ENCODE measurements around the gene EFNA3.

EFNA3 gene

GRCh38 chr1:155053531-155054105, 25.0 kb upstream of the EFNA3 start:
- H3K79me2 ChIP-seq (ENCODE audit: insufficient read depth, low read length), result no peaks in the 10 kb centered on the region
- no peaks in the 10 kb centered on the region for H3K9me3 ChIP-seq (ENCODE audit: insufficient read depth, low read length)
- no peaks in the 10 kb centered on the region for H3K9me2 ChIP-seq (replicated peaks; ENCODE audit: insufficient read depth, low read length)
- no peaks in the 10 kb centered on the region for H3K36me3 ChIP-seq (ENCODE audit: low read length)
- no peaks in the 10 kb centered on the region for H3K27me3 ChIP-seq (ENCODE audit: low read length)
- H3K27ac ChIP-seq (ENCODE audit: low read depth, low read length), result no peak overlapping the region
- H4K20me1 ChIP-seq (ENCODE audit: low read depth, low read length), result no peaks in the 10 kb centered on the region; the same call in 1 of the 2 replicates
- no peak overlapping the region for H2AFZ ChIP-seq (ENCODE audit: low read depth, low read length, severe bottlenecking)
- no peak overlapping the region for H3K4me2 ChIP-seq (ENCODE audit: low read depth, low read length, poor library complexity, severe bottlenecking)
- no peak for TF ChIP-seq EZH2phosphoT487 (conservative IDR thresholded peaks at IDR 0.05; ENCODE audit: low read length)
- TF ChIP-seq, protein P1, sequence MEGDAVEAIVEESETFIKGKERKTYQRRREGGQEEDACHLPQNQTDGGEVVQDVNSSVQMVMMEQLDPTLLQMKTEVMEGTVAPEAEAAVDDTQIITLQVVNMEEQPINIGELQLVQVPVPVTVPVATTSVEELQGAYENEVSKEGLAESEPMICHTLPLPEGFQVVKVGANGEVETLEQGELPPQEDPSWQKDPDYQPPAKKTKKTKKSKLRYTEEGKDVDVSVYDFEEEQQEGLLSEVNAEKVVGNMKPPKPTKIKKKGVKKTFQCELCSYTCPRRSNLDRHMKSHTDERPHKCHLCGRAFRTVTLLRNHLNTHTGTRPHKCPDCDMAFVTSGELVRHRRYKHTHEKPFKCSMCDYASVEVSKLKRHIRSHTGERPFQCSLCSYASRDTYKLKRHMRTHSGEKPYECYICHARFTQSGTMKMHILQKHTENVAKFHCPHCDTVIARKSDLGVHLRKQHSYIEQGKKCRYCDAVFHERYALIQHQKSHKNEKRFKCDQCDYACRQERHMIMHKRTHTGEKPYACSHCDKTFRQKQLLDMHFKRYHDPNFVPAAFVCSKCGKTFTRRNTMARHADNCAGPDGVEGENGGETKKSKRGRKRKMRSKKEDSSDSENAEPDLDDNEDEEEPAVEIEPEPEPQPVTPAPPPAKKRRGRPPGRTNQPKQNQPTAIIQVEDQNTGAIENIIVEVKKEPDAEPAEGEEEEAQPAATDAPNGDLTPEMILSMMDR (IDR thresholded peaks at IDR 0.05; ENCODE audit: insufficient read depth, low read length, poor library complexity, severe bottlenecking), result no peak
- H3K9ac ChIP-seq (ENCODE audit: low read length), result no peak overlapping the region
- H3K4me3 ChIP-seq (ENCODE audit: insufficient read depth, low read length, poor library complexity, severe bottlenecking), result no peak overlapping the region
- H3F3A ChIP-seq (ENCODE audit: insufficient read depth), result no peaks in the 10 kb centered on the region

- no peaks in the 10 kb centered on the region; the same call in 1 of the 2 replicates for H4K20me1 ChIP-seq (ENCODE audit: low read depth, low read length)
- no peaks in the 10 kb centered on the region for H3K79me2 ChIP-seq (ENCODE audit: insufficient read depth, low read length)
- H3K9me2 ChIP-seq (replicated peaks; ENCODE audit: insufficient read depth, low read length), result no peaks in the 10 kb centered on the region
- H3F3A ChIP-seq (ENCODE audit: insufficient read depth), result no peaks in the 10 kb centered on the region
- H3K36me3 ChIP-seq (ENCODE audit: low read length), result no peaks in the 10 kb centered on the region
- no peak overlapping the region for H3K4me2 ChIP-seq (ENCODE audit: low read depth, low read length, poor library complexity, severe bottlenecking)
- no peaks in the 10 kb centered on the region for H3K27me3 ChIP-seq (ENCODE audit: low read length)
- no peak overlapping the region for H3K4me3 ChIP-seq (ENCODE audit: insufficient read depth, low read length, poor library complexity, severe bottlenecking)
- no peak for TF ChIP-seq EZH2phosphoT487 (conservative IDR thresholded peaks at IDR 0.05; ENCODE audit: low read length)
- TF ChIP-seq, protein P1 (IDR thresholded peaks at IDR 0.05; ENCODE audit: insufficient read depth, low read length, poor library complexity, severe bottlenecking), result no peak
- no peak overlapping the region for H3K9ac ChIP-seq (ENCODE audit: low read length)
- no peak overlapping the region for H2AFZ ChIP-seq (ENCODE audit: low read depth, low read length, severe bottlenecking)
- H3K9me3 ChIP-seq (ENCODE audit: insufficient read depth, low read length), result no peaks in the 10 kb centered on the region
- no peak overlapping the region for H3K27ac ChIP-seq (ENCODE audit: low read depth, low read length)
Measured at GRCh38 chr1:155057104-155057503, 21.5 kb upstream of the EFNA3 start.

GRCh38 chr1:155057788-155058211, 20.8 kb upstream of the EFNA3 start:
- TF ChIP-seq, protein P1 (IDR thresholded peaks at IDR 0.05; ENCODE audit: insufficient read depth, low read length, poor library complexity, severe bottlenecking), result no peak
- no peak for TF ChIP-seq EZH2phosphoT487 (conservative IDR thresholded peaks at IDR 0.05; ENCODE audit: low read length)
- no peak overlapping the region for H3K4me2 ChIP-seq (ENCODE audit: low read depth, low read length, poor library complexity, severe bottlenecking)
- H3K9ac ChIP-seq (ENCODE audit: low read length), result no peak overlapping the region
- H3K27ac ChIP-seq (ENCODE audit: low read depth, low read length), result no peak overlapping the region
- no peaks in the 10 kb centered on the region for H3K79me2 ChIP-seq (ENCODE audit: insufficient read depth, low read length)
- no peaks in the 10 kb centered on the region for H4K20me1 ChIP-seq (ENCODE audit: low read depth, low read length)
- no peaks in the 10 kb centered on the region for H3K36me3 ChIP-seq (ENCODE audit: low read length)
- no peaks in the 10 kb centered on the region for H3F3A ChIP-seq (ENCODE audit: insufficient read depth)
- no peaks in the 10 kb centered on the region for H3K9me3 ChIP-seq (ENCODE audit: insufficient read depth, low read length)
- H3K27me3 ChIP-seq (ENCODE audit: low read length), result no peaks in the 10 kb centered on the region
- no peaks in the 10 kb centered on the region for H3K9me2 ChIP-seq (replicated peaks; ENCODE audit: insufficient read depth, low read length)
- no peak overlapping the region for H3K4me3 ChIP-seq (ENCODE audit: insufficient read depth, low read length, poor library complexity, severe bottlenecking)
- no peak overlapping the region for H2AFZ ChIP-seq (ENCODE audit: low read depth, low read length, severe bottlenecking)

Data from SU-DHL-6 (cell line).